Activated CD4-positive, alpha-beta T cell treated with anti-CD3 and anti-CD28 coated beads for 24 hours (primary cell): ENCODE measurements around the gene RAD51B.
"Not testable (repeated sequence)": the region's sequence is repeated elsewhere in the genome, so short reads cannot be mapped to it uniquely, and the experiment has no call there.

Experiments used
- DNase-seq, 2 donors: peaks; one replicate each; pipeline ENCODE4 v3.0.0-alpha.2; 2020; ENCODE audit warnings: low read depth in 2 of 2

The RAD51B gene

GRCh38 chr14:68210729-68211299, 391.2 kb downstream of the RAD51B start:
- DNase-seq: peak in 1 of 2 donors; percentile 43

GRCh38 chr14:68211421-68211820, 391.8 kb downstream of the RAD51B start:
- no peak for DNase-seq

GRCh38 chr14:68211886-68212285, 392.3 kb downstream of the RAD51B start:
- no peak for DNase-seq

GRCh38 chr14:68212361-68212760, 392.8 kb downstream of the RAD51B start:
- DNase-seq: no peak

GRCh38 chr14:68214431-68214830, 394.9 kb downstream of the RAD51B start:
- DNase-seq: no peak

GRCh38 chr14:68215629-68216028, 396.1 kb downstream of the RAD51B start:
- no peak for DNase-seq

GRCh38 chr14:68216079-68216478, 396.5 kb downstream of the RAD51B start:
- no peak for DNase-seq

GRCh38 chr14:68216957-68217356, 397.4 kb downstream of the RAD51B start:
- DNase-seq: no peak

GRCh38 chr14:68217791-68218340, 398.3 kb downstream of the RAD51B start:
- DNase-seq: no peak

- no peak for DNase-seq
Measured at GRCh38 chr14:68219407-68219806, 399.8 kb downstream of the RAD51B start.

- not testable (repeated sequence) for DNase-seq
Measured at GRCh38 chr14:68221046-68221445, 401.5 kb downstream of the RAD51B start.

GRCh38 chr14:68222154-68222553, 402.6 kb downstream of the RAD51B start:
- DNase-seq: no peak

- DNase-seq: no peak
Measured at GRCh38 chr14:68222726-68223125, 403.1 kb downstream of the RAD51B start.

- no peak for DNase-seq
Measured at GRCh38 chr14:68223631-68224030, 404.1 kb downstream of the RAD51B start.

GRCh38 chr14:68225321-68225720, 405.7 kb downstream of the RAD51B start:
- DNase-seq: no peak

GRCh38 chr14:68226523-68226922, 406.9 kb downstream of the RAD51B start:
- no peak for DNase-seq

- no peak for DNase-seq
Measured at GRCh38 chr14:68228656-68229055, 409.1 kb downstream of the RAD51B start.

- DNase-seq: no peak
Measured at GRCh38 chr14:68229423-68230100, 410.0 kb downstream of the RAD51B start.

- no peak for DNase-seq
Measured at GRCh38 chr14:68230202-68230949, 410.8 kb downstream of the RAD51B start.

- DNase-seq: no peak
Measured at GRCh38 chr14:68230950-68231717, 411.6 kb downstream of the RAD51B start.

- DNase-seq: no peak
Measured at GRCh38 chr14:68231898-68232297, 412.3 kb downstream of the RAD51B start.
